Activated CD4-positive, alpha-beta T cell treated with anti-CD3 and anti-CD28 coated beads for 1 hour (primary cell): ENCODE data around the gene TMEM143.
"Not testable (repeated sequence)": the region's sequence is repeated elsewhere in the genome, so short reads cannot be mapped to it uniquely, and the experiment has no call there.

Source experiments
- DNase-seq: peaks from one replicate; pipeline ENCODE4 v3.0.0-alpha.2; 2020

Gene TMEM143

DNA sequence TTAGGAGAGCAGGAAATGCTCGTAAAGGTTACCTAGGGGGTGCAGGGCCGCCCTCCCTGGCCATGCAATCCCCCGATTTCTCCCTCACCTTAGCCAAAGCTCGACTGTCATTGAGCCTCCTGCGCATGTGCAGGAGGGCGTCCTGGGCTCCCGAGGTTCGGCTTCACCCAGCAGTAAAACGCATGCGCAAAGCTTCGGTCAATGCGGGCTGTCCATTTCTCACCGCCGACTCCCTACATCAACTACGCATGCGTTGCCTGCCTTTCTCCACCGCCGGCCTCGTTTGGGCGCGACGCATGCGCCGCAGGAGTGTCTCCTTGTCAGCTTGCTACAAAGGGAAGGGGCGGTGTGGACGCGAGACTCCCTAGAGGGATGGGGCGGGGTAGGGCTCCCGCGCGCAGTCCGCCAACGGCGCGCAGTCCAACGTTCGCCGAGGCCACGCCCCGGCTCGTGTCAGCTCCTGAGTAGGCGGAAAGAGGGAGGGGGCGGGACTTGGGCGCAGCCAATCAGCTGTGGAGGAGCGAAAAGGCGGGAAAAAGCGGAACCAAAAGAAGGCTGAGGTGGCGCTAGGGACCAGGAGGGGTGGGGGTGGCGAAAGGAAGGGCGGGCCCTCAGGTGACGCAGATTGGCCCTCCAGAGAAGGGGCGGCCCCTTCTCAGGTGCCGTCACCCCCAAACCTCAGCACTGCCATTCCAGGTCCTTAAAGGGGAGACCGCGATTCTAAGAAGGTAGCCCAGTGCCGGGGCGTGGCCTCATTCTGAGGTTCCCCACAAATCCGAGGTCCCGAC lies at the start of gene TMEM143, which contains the start of gene SYNGR4:
TMEM143 (minus strand) TSS at position 131 of the 788 bp plus-strand sequence; CDS start at position 111, 20 bp downstream.
SYNGR4 (plus strand) TSS at position 558 of the 788 bp plus-strand sequence. CDS start 1,476 bp downstream, outside the sequence.
- peak; percentile 97 for DNase-seq

- DNase-seq, result no peak
Observed at GRCh38 chr19:48405850-48406249, 42.1 kb upstream of the TMEM143 start.

- no peak for DNase-seq
Observed at GRCh38 chr19:48405010-48405659, 41.4 kb upstream of the TMEM143 start.

DNA sequence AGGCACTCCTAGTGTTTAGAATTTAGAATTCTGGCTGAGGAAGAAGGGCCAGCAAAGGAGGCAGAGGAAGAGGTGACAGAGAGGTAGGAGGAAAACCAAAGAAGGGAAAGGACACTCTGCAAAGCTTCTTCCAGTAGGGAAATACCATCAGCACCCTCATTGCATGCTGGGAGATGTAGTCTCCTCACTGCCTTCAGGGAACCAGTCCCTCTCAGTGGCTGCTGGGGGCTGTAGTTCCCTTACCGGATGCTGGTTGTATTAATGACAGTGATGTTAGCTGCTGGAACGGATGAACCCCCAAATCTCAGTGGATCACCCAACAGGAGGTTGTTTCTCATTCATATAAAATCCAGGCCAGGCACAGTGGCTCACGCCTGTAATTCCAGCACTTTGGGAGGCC lies 39.9 kb upstream of the TMEM143 start:
- DNase-seq, result no peak

DNA sequence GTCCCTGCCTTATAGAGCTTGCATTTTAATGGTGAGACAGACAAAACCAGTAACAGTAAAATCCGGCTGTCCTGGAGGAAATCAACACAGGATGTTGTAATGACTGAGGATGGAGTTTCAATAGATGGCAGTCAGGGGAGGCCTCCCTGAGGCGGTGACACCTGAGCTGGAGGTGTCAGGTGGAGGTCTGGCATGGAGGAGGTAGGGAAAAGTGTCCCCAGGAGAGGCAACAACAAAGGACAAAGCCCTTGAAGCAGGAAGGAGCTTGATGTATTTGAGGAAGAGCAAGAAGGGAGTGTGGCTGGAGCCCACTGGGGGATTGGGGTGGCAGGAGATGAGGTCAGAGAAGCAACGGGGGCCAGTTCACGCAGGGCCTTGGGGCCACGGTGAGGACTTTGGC lies 37.5 kb upstream of the TMEM143 start:
- no peak for DNase-seq

- no peak for DNase-seq
Observed at GRCh38 chr19:48400018-48400742, 36.4 kb upstream of the TMEM143 start.

GRCh38 chr19:48398375-48399235 lies 34.9 kb upstream of the TMEM143 start:
- peak; percentile 73 for DNase-seq

GRCh38 chr19:48398102-48398374 lies 34.3 kb upstream of the TMEM143 start:
- DNase-seq, result no peak

- no peak for DNase-seq
Observed at GRCh38 chr19:48397263-48398101, 33.7 kb upstream of the TMEM143 start.

- DNase-seq, result no peak
Observed at GRCh38 chr19:48396824-48397176, 33.1 kb upstream of the TMEM143 start.

- DNase-seq, result no peak
Observed at GRCh38 chr19:48396016-48396823, 32.5 kb upstream of the TMEM143 start.

GRCh38 chr19:48395499-48395898 lies 31.8 kb upstream of the TMEM143 start:
- no peak for DNase-seq

- no peak for DNase-seq
Observed at GRCh38 chr19:48395170-48395455, 31.4 kb upstream of the TMEM143 start.

DNA sequence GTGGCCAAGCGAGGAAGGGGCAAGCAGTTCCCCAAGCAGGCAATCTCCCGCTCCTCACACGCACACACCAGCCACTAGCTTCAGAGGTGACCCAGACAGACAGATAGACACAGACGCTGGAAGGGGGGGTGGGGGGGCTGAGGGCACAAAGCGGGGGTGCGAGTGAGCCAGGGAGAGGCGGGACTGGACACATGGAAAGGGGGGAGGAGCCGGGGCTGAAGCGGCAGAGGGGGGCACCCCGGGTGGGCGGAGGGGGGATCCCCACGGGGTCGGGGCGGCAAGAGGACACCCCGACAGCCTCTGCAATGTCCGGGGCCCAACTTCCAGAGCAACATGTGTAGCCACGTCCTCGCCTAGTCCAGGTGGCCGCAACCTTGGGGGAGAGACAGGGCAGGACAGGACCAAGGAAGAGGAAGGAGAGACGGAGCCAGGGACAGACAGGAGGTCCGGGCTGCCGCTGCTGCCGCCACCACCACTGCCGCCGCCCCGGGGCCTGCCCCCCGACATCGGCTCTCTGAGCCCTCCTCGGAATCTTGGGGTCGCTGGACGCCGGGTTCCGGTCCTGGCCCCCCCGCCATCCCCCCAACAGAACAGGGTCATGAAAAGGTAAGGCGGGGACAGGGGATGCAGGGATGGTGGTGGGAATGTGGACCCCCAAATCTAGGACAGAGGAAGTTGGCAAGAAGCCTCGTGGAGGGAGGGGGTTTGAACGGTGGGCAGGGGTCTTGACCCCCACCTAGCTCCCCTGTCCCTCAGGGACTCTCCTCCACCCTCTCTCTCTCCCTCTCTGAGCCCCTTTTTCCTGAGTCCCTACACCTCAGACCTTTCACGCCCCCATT lies 30.8 kb upstream of the TMEM143 start:
- DNase-seq, result no peak

DNA sequence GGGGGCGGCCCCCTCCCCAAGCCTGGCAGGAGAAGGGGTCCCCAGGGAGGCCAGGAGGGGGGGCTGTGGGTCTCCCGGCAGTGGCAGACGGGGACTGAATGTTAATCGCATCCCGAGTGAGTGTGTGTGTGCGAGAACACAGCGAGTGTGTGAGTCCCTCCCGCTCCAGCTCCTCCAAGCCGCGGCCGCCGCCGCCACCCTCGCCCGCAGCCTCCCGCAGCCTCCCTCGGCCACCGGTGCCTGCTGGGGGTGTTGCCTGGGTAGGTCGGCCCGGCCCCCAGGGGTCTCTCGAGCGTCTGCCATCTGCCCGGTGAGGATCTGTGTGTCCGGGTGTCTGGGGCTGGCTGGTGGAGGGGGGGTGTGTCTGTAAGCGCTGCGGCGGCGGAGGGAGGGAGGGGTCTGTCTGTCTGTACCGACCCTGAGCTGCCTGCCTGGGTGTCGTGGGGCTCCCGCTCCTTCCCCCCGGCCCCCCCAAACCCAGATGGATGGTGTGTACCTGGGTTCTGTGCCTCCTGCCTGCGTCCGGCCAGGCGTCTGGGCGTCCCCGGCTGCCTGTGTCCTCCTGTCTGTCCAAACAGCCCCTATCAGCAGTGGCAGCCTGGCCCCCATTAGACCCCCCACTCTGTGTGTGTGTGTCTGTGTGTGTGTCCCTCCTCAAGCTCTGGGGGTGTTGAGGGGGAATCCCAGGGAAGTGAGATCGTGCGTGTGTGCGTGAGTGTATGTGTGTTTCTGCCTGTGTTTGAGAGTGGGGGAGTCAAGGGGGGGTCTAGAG lies 30.0 kb upstream of the TMEM143 start, which contains the start of gene GRIN2D:
GRIN2D (plus strand) TSS at position 110 of the 772 bp plus-strand sequence. CDS start 4,725 bp downstream, outside the sequence.
- no peak for DNase-seq

DNA sequence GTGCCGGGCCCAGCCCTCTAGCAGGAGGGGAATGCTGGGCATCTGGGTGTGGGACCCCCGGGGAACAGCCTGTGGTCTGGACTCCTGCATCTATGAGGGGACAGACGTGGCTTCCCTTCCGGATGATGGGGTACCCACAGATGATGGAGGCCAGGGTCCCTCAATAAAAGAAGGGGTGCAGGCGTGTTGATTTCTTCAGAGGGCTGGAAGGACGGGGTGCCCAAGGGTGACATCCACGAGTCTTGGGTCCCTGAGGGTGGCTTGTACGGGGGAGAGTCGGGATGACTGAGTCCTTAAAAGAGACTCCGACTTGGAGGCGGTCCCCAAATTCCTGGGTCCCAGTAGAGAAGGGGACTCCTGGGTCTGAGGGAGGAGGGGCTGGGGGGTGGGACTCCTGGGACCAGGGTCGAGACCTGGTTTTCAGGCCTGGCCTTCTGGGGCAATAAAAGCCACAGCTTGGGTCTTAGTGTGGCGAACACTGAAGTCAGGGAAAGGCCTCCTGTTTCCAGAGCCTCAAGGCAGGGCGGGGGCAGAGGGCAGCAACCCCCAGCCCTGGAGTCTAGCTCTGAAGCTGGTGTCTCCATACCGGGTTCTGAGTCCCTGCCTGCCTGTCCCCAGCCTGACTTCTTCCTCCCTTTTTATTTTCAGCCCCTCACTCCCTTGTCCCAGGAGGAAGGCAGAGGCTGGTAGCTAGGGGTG lies 29.3 kb upstream of the TMEM143 start:
- DNase-seq, result no peak

- not testable (repeated sequence) for DNase-seq
Observed at GRCh38 chr19:48392006-48392344, 28.2 kb upstream of the TMEM143 start.

GRCh38 chr19:48391100-48392005 lies 27.6 kb upstream of the TMEM143 start, which contains the start of gene KDELR1:
TSS of gene KDELR1 (minus strand) at chr19:48391551. CDS start at chr19:48391358, 193 bp downstream.
- peak; percentile 60 for DNase-seq
